ENCODE results near the gene PAX3. TPM values are rescaled to one million over a fixed set of nuclear protein-coding genes. Genes with fewer than 3 reads are reported as not detected.
"Not testable (repeated sequence)": the region's sequence is repeated elsewhere in the genome, so short reads cannot be mapped to it uniquely, and the experiment has no call there.

The PAX3 gene
- total RNA-seq, 2 donors from 2014 or later = not detected

DNA sequence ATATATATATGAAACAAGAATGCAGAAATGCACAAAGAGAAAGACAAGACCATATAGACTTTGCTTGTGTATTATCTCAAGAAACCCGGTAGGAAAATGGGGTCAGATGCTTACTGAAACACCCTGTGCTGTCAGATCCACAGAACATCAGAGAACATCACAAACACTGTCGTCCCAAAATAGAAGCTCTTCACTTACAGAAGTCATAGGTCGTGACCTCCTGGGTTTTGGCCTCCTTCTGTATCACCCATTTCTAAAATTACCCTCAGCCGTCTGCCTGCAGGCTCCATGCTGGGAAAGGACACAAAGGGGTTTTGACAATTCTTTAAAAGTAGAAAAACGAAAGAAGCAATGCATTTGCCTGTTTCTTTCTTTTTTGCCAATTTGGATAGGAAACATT, 137.9 kb downstream of the PAX3 start:
- Histone ChIP-seq H3K27ac (no peak overlapping the region), H3K27me3 (replicated peaks; ENCODE audit: insufficient read depth) (peaks cover 7% of the 10 kb centered on the region), H3K9me3 (no peaks in the 10 kb centered on the region), H3K4me3 (no peak overlapping the region), H3K36me3 (no peaks in the 10 kb centered on the region), H3K4me1 (replicated peaks) (no peaks in the 10 kb centered on the region)
- 81% methylated on average over 5 of the region's 5 CpGs for WGBS
- DNase-seq (ENCODE audit: low spot score) = no peak
- intact Hi-C loops (cut with DNase I) = no loop called here
- TF ChIP-seq, protein P1, sequence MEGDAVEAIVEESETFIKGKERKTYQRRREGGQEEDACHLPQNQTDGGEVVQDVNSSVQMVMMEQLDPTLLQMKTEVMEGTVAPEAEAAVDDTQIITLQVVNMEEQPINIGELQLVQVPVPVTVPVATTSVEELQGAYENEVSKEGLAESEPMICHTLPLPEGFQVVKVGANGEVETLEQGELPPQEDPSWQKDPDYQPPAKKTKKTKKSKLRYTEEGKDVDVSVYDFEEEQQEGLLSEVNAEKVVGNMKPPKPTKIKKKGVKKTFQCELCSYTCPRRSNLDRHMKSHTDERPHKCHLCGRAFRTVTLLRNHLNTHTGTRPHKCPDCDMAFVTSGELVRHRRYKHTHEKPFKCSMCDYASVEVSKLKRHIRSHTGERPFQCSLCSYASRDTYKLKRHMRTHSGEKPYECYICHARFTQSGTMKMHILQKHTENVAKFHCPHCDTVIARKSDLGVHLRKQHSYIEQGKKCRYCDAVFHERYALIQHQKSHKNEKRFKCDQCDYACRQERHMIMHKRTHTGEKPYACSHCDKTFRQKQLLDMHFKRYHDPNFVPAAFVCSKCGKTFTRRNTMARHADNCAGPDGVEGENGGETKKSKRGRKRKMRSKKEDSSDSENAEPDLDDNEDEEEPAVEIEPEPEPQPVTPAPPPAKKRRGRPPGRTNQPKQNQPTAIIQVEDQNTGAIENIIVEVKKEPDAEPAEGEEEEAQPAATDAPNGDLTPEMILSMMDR (IDR thresholded peaks at IDR 0.05) = no peak
- no peak for TF ChIP-seq POLR2A (IDR thresholded peaks at IDR 0.05)
- TF ChIP-seq POLR2AphosphoS5 (IDR thresholded peaks at IDR 0.05) = no peak

DNA sequence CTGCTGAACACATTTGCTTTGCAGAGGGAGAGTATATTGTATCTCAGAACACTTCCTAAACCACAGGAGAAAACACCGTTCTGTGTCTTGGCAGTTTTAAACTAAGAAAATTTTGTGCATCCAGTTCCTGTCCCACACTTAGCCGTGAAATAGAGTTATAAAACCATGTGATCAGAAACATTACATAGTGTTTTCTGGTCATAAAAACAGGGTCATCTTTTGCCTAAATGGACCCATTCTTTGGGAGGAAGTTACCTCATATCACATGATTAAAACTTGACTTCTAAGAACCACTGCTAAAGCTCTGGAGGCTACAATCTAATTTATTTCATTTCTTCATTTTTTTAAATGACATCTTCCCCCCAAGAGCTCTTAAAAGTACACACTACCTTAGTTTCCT, 138.7 kb downstream of the PAX3 start:
- peaks cover 7% of the 10 kb centered on the region for H3K27me3 ChIP-seq (replicated peaks; ENCODE audit: insufficient read depth)
- H3K27ac ChIP-seq = no peak overlapping the region
- H3K9me3 ChIP-seq = no peaks in the 10 kb centered on the region
- DNase-seq (ENCODE audit: low spot score) = no peak
- WGBS = 73% methylated on average over 2 of the region's 2 CpGs
- intact Hi-C loops (cut with DNase I) = no loop called here
- TF ChIP-seq POLR2A (IDR thresholded peaks at IDR 0.05) = no peak
- H3K4me3 ChIP-seq = no peak overlapping the region
- no peaks in the 10 kb centered on the region for H3K4me1 ChIP-seq (replicated peaks)
- H3K36me3 ChIP-seq = no peaks in the 10 kb centered on the region

DNA sequence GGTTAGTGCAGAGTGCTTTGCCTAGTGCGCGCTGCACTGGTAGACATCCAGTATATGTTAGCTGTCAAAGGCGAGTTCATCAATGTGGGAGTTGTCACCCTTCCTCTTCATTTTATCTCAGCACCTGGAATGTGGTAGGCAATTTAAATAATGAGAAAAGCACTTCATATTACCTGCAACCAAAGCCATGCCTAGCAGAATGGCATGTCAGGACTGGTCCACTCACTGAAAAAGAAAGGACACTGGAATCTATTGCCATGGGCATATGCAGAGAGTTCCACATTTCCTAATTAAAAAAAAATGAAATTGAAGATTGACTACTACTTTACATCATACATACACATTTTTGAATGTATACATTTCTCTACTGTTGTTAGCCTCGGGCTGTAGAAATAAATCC, 139.6 kb downstream of the PAX3 start:
- intact Hi-C loops (cut with DNase I) = no loop called here
- H3K36me3 ChIP-seq = no peaks in the 10 kb centered on the region
- no peak for DNase-seq (ENCODE audit: low spot score)
- WGBS = 82% methylated on average over 4 of the region's 4 CpGs
- H3K9me3 ChIP-seq = no peaks in the 10 kb centered on the region
- peaks cover 7% of the 10 kb centered on the region for H3K27me3 ChIP-seq (replicated peaks; ENCODE audit: insufficient read depth)
- H3K4me1 ChIP-seq (replicated peaks) = no peaks in the 10 kb centered on the region
- TF ChIP-seq POLR2A (IDR thresholded peaks at IDR 0.05) = no peak
- no peak for TF ChIP-seq POLR2AphosphoS5 (IDR thresholded peaks at IDR 0.05)
- TF ChIP-seq, protein P1 (IDR thresholded peaks at IDR 0.05) = no peak
- no peak overlapping the region for H3K4me3 ChIP-seq
- no peak overlapping the region for H3K27ac ChIP-seq

DNA sequence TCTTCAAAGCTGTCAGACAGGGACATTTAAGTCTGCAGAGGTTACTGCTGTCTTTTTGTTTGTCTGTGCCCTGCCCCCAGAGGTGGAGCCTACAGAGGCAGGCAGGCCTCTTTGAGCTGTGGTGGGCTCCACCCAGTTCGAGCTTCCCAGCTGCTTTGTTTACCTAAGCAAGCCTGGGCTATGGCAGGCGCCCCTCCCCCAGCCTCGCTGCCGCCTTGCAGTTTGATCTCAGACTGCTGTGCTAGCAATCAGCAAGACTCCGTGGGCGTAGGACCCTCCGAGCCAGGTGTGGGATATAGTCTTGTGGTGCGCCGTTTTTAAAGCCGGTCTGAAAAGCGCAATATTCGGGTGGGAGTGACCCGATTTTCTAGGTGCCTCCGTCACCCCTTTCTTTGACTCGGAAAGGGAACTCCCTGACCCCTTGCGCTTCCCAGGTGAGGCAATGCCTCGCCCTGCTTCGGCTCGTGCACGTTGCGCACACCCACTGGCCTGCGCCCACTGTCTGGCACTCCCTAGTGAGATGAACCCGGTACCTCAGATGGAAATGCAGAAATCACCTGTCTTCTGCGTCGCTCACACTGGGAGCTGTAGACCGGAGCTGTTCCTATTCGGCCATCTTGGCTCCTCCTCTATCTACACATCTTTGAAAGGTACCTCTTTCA, 143.7 kb downstream of the PAX3 start:
- H3K27ac ChIP-seq; H3K4me1 ChIP-seq (replicated peaks); intact Hi-C loops (cut with DNase I); DNase-seq (ENCODE audit: low spot score); H3K27me3 ChIP-seq (replicated peaks; ENCODE audit: insufficient read depth); H3K4me3 ChIP-seq; H3K36me3 ChIP-seq; H3K9me3 ChIP-seq: not testable (repeated sequence)
- 51% methylated on average over 5 of the region's 27 CpGs for WGBS

Other genes starting within 250 kb of the PAX3 start
- gene SGPP2, start 125.5 kb upstream of the PAX3 start, total RNA-seq = 1 to 10 TPM; 3.3 to 3.7 TPM

Measured in prostate gland (tissue), 2 donors.